ENCODE measurements around the gene DOP1A. TPM values are rescaled to one million over a fixed set of nuclear protein-coding genes. Genes with fewer than 3 reads are reported as not detected.

The DOP1A gene
- total RNA-seq, 4 donors from 2014 or later = 33.2 to 46.9 (median 34.1) TPM

DNA sequence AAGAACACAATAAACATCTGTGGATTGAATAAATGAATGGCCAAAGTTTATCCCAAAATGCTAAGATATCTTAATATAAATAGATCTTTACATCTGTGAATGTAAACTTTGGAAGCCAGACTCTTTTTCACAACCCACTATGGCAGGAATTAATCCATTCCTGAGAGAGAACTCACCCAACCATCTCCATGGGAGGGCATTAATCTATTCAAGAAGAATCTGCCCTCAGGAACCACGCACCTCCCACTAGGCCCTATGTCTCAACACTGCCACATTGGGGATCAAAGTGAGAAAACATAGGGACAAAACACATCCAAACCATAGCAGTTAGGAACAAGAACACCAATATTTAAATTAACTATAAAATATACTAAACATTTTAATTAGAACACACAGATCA is 5.2 kb upstream of the DOP1A start:
- TF ChIP-seq POLR2AphosphoS5 (IDR thresholded peaks at IDR 0.05) = no peak
- no peak for TF ChIP-seq POLR2A (IDR thresholded peaks at IDR 0.05; ENCODE audit: low read depth)
- TF ChIP-seq, protein P1, sequence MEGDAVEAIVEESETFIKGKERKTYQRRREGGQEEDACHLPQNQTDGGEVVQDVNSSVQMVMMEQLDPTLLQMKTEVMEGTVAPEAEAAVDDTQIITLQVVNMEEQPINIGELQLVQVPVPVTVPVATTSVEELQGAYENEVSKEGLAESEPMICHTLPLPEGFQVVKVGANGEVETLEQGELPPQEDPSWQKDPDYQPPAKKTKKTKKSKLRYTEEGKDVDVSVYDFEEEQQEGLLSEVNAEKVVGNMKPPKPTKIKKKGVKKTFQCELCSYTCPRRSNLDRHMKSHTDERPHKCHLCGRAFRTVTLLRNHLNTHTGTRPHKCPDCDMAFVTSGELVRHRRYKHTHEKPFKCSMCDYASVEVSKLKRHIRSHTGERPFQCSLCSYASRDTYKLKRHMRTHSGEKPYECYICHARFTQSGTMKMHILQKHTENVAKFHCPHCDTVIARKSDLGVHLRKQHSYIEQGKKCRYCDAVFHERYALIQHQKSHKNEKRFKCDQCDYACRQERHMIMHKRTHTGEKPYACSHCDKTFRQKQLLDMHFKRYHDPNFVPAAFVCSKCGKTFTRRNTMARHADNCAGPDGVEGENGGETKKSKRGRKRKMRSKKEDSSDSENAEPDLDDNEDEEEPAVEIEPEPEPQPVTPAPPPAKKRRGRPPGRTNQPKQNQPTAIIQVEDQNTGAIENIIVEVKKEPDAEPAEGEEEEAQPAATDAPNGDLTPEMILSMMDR (IDR thresholded peaks at IDR 0.05) = no peak
- no peak for TF ChIP-seq EP300 (IDR thresholded peaks at IDR 0.05)
- WGBS = 93% methylated on average over 1 of the region's 1 CpG
- intact Hi-C loops (cut with DNase I) = loop anchor here (10.0 kb wide), 1 partner anchor 133 kb away; the partner anchor contains the start of genes PGM3 and RWDD2A

DNA sequence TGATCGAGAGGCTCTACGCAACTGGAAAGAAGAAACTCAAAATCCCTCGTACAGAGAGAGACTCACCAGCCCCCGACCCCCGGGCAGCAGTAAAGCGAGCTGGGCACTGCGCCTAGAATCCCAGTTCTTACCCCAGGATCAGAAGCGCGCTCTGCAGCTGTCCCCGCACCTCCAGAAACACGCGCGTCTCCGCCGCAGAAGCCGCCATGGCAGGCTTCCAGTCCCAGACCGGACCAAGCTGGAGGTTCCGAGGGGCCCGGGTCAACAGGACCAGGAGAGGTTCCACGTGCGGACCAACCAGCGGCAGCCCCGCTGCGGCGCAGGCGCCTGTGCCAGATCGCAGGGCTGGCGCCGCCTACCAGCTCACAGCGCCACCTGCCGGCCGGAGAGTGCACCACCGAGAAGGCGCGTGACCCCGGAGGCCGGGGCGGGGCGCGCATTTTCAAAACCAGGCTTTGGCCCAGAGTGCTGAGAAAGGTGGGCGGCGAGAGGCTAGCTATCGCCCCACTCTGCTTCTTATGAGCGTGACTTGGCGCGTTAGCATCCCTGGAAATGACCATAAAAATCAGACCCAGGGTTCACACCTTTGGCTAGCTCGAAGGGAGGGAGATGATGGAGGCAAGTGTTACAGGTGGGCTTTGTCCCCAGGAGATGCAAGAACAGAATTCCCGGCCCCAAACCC is 1.8 kb upstream of the DOP1A start, which contains the start of gene UBE3D:
TSS of gene UBE3D (minus strand) at position 331 of the 682 bp plus-strand sequence. CDS start at position 208, 123 bp downstream.
- no peaks in the 10 kb centered on the region for H3K9me3 ChIP-seq
- 9% methylated on average over 12 of the region's 48 CpGs for WGBS
- peaks cover 18 to 49% (median 38%) of the 10 kb centered on the region in 4 donors for H3K4me1 ChIP-seq
- DNase-seq (ENCODE audit: extremely low spot score) = peak; percentile 96
- intact Hi-C loops (cut with DNase I) = loop anchor here (2.0 to 10.0 kb wide), 4 partner anchors 53 to 447 kb away; partner anchors contain the start of genes PGM3, PRSS35 and RWDD2A
- H3K27ac ChIP-seq (replicated peaks in 1 of 4) = peak within 1 kb of the TSS; percentile 62 to 78 (median 76)
- H3K27me3 ChIP-seq = no peaks in the 10 kb centered on the region
- peak; percentile 67 to 88 for TF ChIP-seq POLR2AphosphoS5 (IDR thresholded peaks at IDR 0.05)
- TF ChIP-seq POLR2A (IDR thresholded peaks at IDR 0.05; ENCODE audit: low read depth) = no peak
- TF ChIP-seq, protein P1 (IDR thresholded peaks at IDR 0.05) = peak; percentile 94 to 100 (median 99)
- H3K4me3 ChIP-seq = peak within 1 kb of the TSS; percentile 69 to 78 (median 76)
- H3K36me3 ChIP-seq = no peaks in the 10 kb centered on the region

More for the DNA sequence above, 5.2 kb upstream of the DOP1A start:
- Histone ChIP-seq H3K4me3 (no peak overlapping the region), H3K27ac (replicated peaks in 1 of 4) (no peak overlapping the region), H3K27me3 (no peaks in the 10 kb centered on the region), H3K9me3 (no peaks in the 10 kb centered on the region), H3K4me1 (peaks cover 6 to 29% (median 17%) of the 10 kb centered on the region in 4 donors), H3K36me3 (no peaks in the 10 kb centered on the region)
- DNase-seq (ENCODE audit: extremely low spot score) = no peak

DNA sequence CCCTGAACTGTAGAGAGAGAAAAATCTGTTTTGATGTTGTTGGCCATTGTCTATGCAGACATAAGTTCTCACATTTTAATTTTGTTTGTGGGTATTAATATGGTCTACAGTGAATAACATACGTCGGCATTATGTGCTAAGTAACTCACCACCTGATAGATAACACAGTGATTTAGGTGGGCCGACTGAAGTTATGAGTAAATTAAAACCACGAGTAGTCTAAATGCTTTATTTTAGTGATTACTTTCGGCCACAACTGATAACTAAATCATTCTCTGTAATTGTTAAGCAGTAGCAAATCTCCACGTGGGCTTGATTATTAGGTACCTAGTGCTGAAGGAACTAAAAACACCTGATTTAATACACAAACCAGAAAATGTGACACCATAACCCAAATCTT is 1.1 kb downstream of the DOP1A start:
- 57% methylated on average over 6 of the region's 6 CpGs for WGBS
- H3K36me3 ChIP-seq = no peaks in the 10 kb centered on the region
- TF ChIP-seq EP300 (IDR thresholded peaks at IDR 0.05) (no peak), POLR2A (IDR thresholded peaks at IDR 0.05; ENCODE audit: low read depth) (no peak), POLR2AphosphoS5 (IDR thresholded peaks at IDR 0.05) (no peak)
- TF ChIP-seq, protein P1 (IDR thresholded peaks at IDR 0.05) = no peak
- peak overlapping the region; percentile 71 to 94 (median 89) for H3K4me3 ChIP-seq
- intact Hi-C loops (cut with DNase I) = loop anchor here (5.0 to 10.0 kb wide), 3 partner anchors 126 to 444 kb away; partner anchors contain the start of genes PGM3, PRSS35 and RWDD2A
- peaks cover 37 to 74% (median 58%) of the 10 kb centered on the region in 4 donors for H3K4me1 ChIP-seq
- H3K9me3 ChIP-seq = no peaks in the 10 kb centered on the region
- peak overlapping the region; percentile 92 to 95 (median 94) for H3K27ac ChIP-seq (replicated peaks in 1 of 4)
- DNase-seq (ENCODE audit: extremely low spot score) = no peak
- no peaks in the 10 kb centered on the region for H3K27me3 ChIP-seq

DNA sequence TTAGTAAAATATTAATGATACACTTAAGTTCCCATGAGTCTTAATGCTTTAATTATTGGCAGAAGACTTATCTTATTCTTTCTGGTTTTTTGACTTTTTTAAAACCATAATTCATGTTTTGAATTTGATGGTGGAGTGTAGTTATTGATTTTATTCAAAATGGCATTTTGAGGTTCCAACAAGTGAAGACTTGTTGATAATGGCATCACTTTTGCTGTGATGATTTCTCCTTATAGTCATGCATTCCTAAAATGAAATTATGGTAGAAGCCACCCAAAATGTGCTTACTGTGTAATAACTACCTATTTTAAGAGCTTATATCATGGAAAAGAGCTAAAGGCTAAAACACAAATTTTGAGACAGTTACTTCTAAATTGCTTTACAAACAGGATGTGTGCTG is 2.2 kb downstream of the DOP1A start:
- Histone ChIP-seq H3K9me3 (no peaks in the 10 kb centered on the region), H3K27me3 (no peaks in the 10 kb centered on the region), H3K4me3 (no peak overlapping the region), H3K36me3 (no peaks in the 10 kb centered on the region), H3K4me1 (peaks cover 31 to 67% (median 51%) of the 10 kb centered on the region in 4 donors), H3K27ac (replicated peaks in 1 of 4) (no peak overlapping the region)
- TF ChIP-seq EP300 (IDR thresholded peaks at IDR 0.05) = no peak
- TF ChIP-seq, protein P1 (IDR thresholded peaks at IDR 0.05) = no peak
- no peak for TF ChIP-seq POLR2AphosphoS5 (IDR thresholded peaks at IDR 0.05)
- TF ChIP-seq POLR2A (IDR thresholded peaks at IDR 0.05; ENCODE audit: low read depth) = no peak
- DNase-seq (ENCODE audit: extremely low spot score) = no peak
- intact Hi-C loops (cut with DNase I) = loop anchor here (5.0 to 10.0 kb wide), 3 partner anchors 125 to 443 kb away; partner anchors contain the start of genes PGM3, PRSS35 and RWDD2A
